NB4 (cell line): Measurements from ENCODE around the gene IRS4.
A peak's percentile ranks its signal among the peaks of the same experiment; 100 is the strongest.

ENCODE experiments used
- DNase-seq: peaks from one replicate; pipeline ENCODE4 v3.0.0; 2010; ENCODE audit warnings: low read depth
- H3K4me3 ChIP-seq: one replicate; pipeline ENCODE4 v1.5.1; 2011; ENCODE audit warnings: mild to moderate bottlenecking, low read depth, low read length, moderate library complexity
- CTCF ChIP-seq: IDR thresholded peaks from one replicate; pipeline ENCODE4 v1.5.1; 2012; ENCODE audit warnings: low read depth, low read length
- MAX ChIP-seq: IDR thresholded peaks from 2 replicates; pipeline ENCODE4 v1.6.1; 2011; ENCODE audit warnings: low read depth, low read length
- MYC ChIP-seq: IDR thresholded peaks from 2 replicates; pipeline ENCODE4 v1.6.1; 2011; ENCODE audit warnings: low read depth, low read length
- POLR2A ChIP-seq: IDR thresholded peaks from 2 replicates; pipeline ENCODE4 v1.6.1; 2011; ENCODE audit warnings: mild to moderate bottlenecking; ENCODE audit not compliant: insufficient read length; ENCODE audit errors: extremely low read depth

Gene IRS4

GRCh38 chrX:108699368-108699767 lies 37.0 kb downstream of the IRS4 start:
- peak; percentile 31 for DNase-seq
- no peak overlapping the region for H3K4me3 ChIP-seq
- TF ChIP-seq MAX = no peak
- TF ChIP-seq POLR2A = no peak
- no peak for TF ChIP-seq MYC
- TF ChIP-seq CTCF = no peak

- no peak for TF ChIP-seq POLR2A
- no peak for TF ChIP-seq MYC
- no peak for TF ChIP-seq MAX
- no peak for TF ChIP-seq CTCF
- DNase-seq = no peak
- no peak overlapping the region for H3K4me3 ChIP-seq
Measured at GRCh38 chrX:108696690-108697089, 39.7 kb downstream of the IRS4 start.
